B cell (primary cell): ENCODE data around the gene KRAS. TPM values are rescaled to one million over a fixed set of nuclear protein-coding genes. Genes with fewer than 3 reads are reported as not detected.

Experiments used
- ATAC-seq: fragments of 200-7000 bp; cut with Tn5 transposase; one replicate; pipeline ENCODE4 v1.10.0; 2021; ENCODE audit warnings: low read depth, mild to moderate bottlenecking, moderate number of reproducible peaks, moderate library complexity
- CTCF ChIA-PET: fragments of 350-600 bp; sonication (Branson Sonifier 250); formaldehyde crosslinking; loops from one replicate; lab custom pipeline; 2021; ENCODE audit warnings: antibody characterized with exemption, inconsistent platforms; lab: Charles Lee
- POLR2A ChIA-PET: fragments of 350-600 bp; sonication (Branson Sonifier 250); formaldehyde crosslinking; loops from one replicate; lab custom pipeline; 2021; ENCODE audit warnings: antibody characterized with exemption; lab: Charles Lee
- DNase-seq: peaks from one replicate; pipeline ENCODE4 v3.0.0; 2013
- H2AFZ ChIP-seq: 2 replicates; pipeline ENCODE4 v1.6.1; 2012; ENCODE audit warnings: mild to moderate bottlenecking, low read depth, low read length; ENCODE audit not compliant: insufficient read depth, poor library complexity, severe bottlenecking
- H3K27ac ChIP-seq, 2 donors: 1 replicate in 1 of 2; 2 replicates in 1 of 2; pipeline ENCODE4 v1.5.1; 2012 to 2013; ENCODE audit warnings: low read length in 2 of 2, mild to moderate bottlenecking in 2 of 2, moderate library complexity in 1 of 2
- H3K27me3 ChIP-seq, 4 experiments: fragments of 200-600 bp in 1 of 4; sonication (generic) in 1 of 4; replicated peaks in 1 of 4; 1 replicate in 2 of 4; 2 replicates in 2 of 4; pipeline versions ENCODE4 v1.6.1 to v1.7.0; 2013 to 2016; ENCODE audit warnings: low read length in 3 of 4, mild to moderate bottlenecking in 2 of 4, mixed read lengths in 1 of 4, moderate library complexity in 1 of 4; ENCODE audit not compliant: insufficient read depth in 4 of 4, control insufficient read depth in 3 of 4; ENCODE audit errors: control extremely low read depth in 1 of 4
- H3K36me3 ChIP-seq, 2 experiments: replicated peaks in 1 of 2; 1 replicate in 1 of 2; 2 replicates in 1 of 2; pipeline versions ENCODE4 v1.6.1 to v1.7.1; 2013; ENCODE audit warnings: low read length in 1 of 2; ENCODE audit not compliant: insufficient read depth in 2 of 2, control insufficient read depth in 1 of 2; ENCODE audit errors: control extremely low read depth in 1 of 2, extremely low read depth in 1 of 2
- H3K4me1 ChIP-seq, 2 donors: fragments of 200-600 bp in 1 of 2; sonication (generic) in 1 of 2; 1 replicate in 1 of 2; 2 replicates in 1 of 2; pipeline versions ENCODE4 v1.5.1 to v1.6.1; 2013 to 2017; ENCODE audit warnings: low read length in 2 of 2; ENCODE audit not compliant: control insufficient read depth in 2 of 2, insufficient read depth in 2 of 2
- H3K4me2 ChIP-seq: replicated peaks from 2 replicates; pipeline ENCODE3; 2012; ENCODE audit warnings: mild to moderate bottlenecking, low read depth, low read length; ENCODE audit not compliant: poor library complexity, severe bottlenecking
- H3K4me3 ChIP-seq, 5 experiments: fragments of 200-600 bp in 1 of 5; sonication (generic) in 1 of 5; 1 replicate in 3 of 5; 2 replicates in 2 of 5; pipeline versions ENCODE4 v1.5.1 to v1.7.0; 2011 to 2016; ENCODE audit warnings: low read length in 4 of 5, mild to moderate bottlenecking in 4 of 5, low read depth in 2 of 5, control low read depth in 1 of 5, moderate library complexity in 1 of 5; ENCODE audit not compliant: insufficient read depth in 1 of 5; ENCODE audit errors: control extremely low read depth in 1 of 5, extremely low read depth in 1 of 5
- H3K79me2 ChIP-seq: fragments of 200-600 bp; sonication (generic); one replicate; pipeline ENCODE4 v1.6.0; 2016; ENCODE audit warnings: low read length; ENCODE audit not compliant: control insufficient read depth, insufficient read depth
- H3K9ac ChIP-seq: fragments of 200-600 bp; sonication (generic); 2 replicates; pipeline ENCODE4 v1.6.1; 2017; ENCODE audit warnings: mild to moderate bottlenecking, low read length, moderate library complexity
- H3K9me3 ChIP-seq, 3 donors: one replicate each; pipeline versions ENCODE4 v1.6.1 to v1.7.1; 2013; ENCODE audit warnings: low read length in 2 of 3; ENCODE audit not compliant: control insufficient read depth in 2 of 3, insufficient read depth in 1 of 3; ENCODE audit errors: control extremely low read depth in 1 of 3
- H4K20me1 ChIP-seq: 2 replicates; pipeline ENCODE4 v1.6.0; 2012; ENCODE audit warnings: mild to moderate bottlenecking, low read length; ENCODE audit not compliant: insufficient read depth, control insufficient read depth, poor library complexity, severe bottlenecking
- H3K27ac Mint-ChIP-seq: one replicate; pipeline ENCODE4 v1.8.0; 2021; ENCODE audit warnings: mixed read lengths
- H3K27me3 Mint-ChIP-seq: one replicate; pipeline ENCODE4 v1.8.0; 2021; ENCODE audit warnings: mixed read lengths
- H3K4me1 Mint-ChIP-seq: one replicate; pipeline ENCODE4 v1.8.0; 2021; ENCODE audit warnings: mixed read lengths
- H3K4me3 Mint-ChIP-seq: one replicate; pipeline ENCODE4 v1.8.0; 2021; ENCODE audit warnings: mixed read lengths
- H3K9me3 Mint-ChIP-seq: one replicate; pipeline ENCODE4 v1.8.0; 2022; ENCODE audit warnings: mixed read lengths; ENCODE audit not compliant: insufficient read depth
- CTCF ChIP-seq: fragments of 200-600 bp; IDR thresholded peaks from one replicate; pipeline ENCODE4 v1.8.0; 2022; ENCODE audit warnings: antibody characterized with exemption, mild to moderate bottlenecking
- EZH2 ChIP-seq: IDR thresholded peaks from 2 replicates; pipeline ENCODE4 v1.6.1; 2012; ENCODE audit warnings: borderline replicate concordance, low read depth, mild to moderate bottlenecking, moderate library complexity, low read length; ENCODE audit not compliant: insufficient read depth, poor library complexity, severe bottlenecking
- WGBS: methylation state at CpG from one replicate; pipeline ENCODE4 v1.1.5; 2013; ENCODE audit warnings: missing lambda C conversion rate; ENCODE audit not compliant: insufficient coverage; 5-methylcytosine and 5-hydroxymethylcytosine counted together
- intact Hi-C: fragments of 100-400 bp; cut with micrococcal nuclease; formaldehyde crosslinking; loops from one replicate; pipeline ENCODE4 v1.10.0; 2022
- polyA plus RNA-seq: library from polyadenylated mRNA; depleted of rRNA; stranded (reverse); fragments of >200 nt; gene quantifications from 2 replicates; pipeline ENCODE4 v1.2.3, GENCODE V29; 2012
- total RNA-seq, 2 donors: library from RNA; stranded (reverse); fragments of 120-200 nt in 1 of 2; gene quantifications; 1 replicate in 1 of 2; 2 replicates in 1 of 2; pipeline versions ENCODE4 v1.2.3 to v1.2.4, GENCODE V29; 2013 to 2022

KRAS gene
- total and polyA plus RNA-seq, 2 donors (not counting 1 experiment from before 2014, with no cell fraction given): 7.2 to 41.8 TPM

GRCh38 chr12:25263594-25263993, 12.9 kb upstream of the KRAS start:
- peaks cover 13% of the 10 kb centered on the region for H3K4me1 Mint-ChIP-seq
- Histone ChIP-seq H3K36me3 (no peaks in the 10 kb centered on the region), H3K27me3 (no peaks in the 10 kb centered on the region), H3K79me2 (no peaks in the 10 kb centered on the region), H3K4me1 (peaks cover 9 to 12% of the 10 kb centered on the region in 2 donors), H3K27ac (no peak overlapping the region), H2AFZ (peak overlapping the region; percentile 18), H3K9ac (no peak overlapping the region), H3K4me2 (peak overlapping the region; percentile 5), H3K9me3 (no peaks in the 10 kb centered on the region), H4K20me1 (no peaks in the 10 kb centered on the region), H3K4me3 (no peak overlapping the region)
- TF ChIP-seq CTCF (no peak), EZH2 (no peak)
- H3K4me3 Mint-ChIP-seq: no peak overlapping the region
- intact Hi-C loops: no loop called here
- CTCF ChIA-PET: interaction anchor here (1.3 kb wide), 2 partner anchors 22 to 124 kb away, joined by 6 read pairs; no protein-coding TSS in a partner anchor
- peaks cover 5% of the 10 kb centered on the region for H3K27me3 Mint-ChIP-seq
- WGBS: no CpG with 5 or more reads among the region's 4 CpGs
- no peak for ATAC-seq
- no peaks in the 10 kb centered on the region for H3K9me3 Mint-ChIP-seq
- no peak for DNase-seq
- H3K27ac Mint-ChIP-seq: no peak overlapping the region
- POLR2A ChIA-PET: interaction anchor here (0.7 kb wide), 1 partner anchor 11 kb away, joined by 9 read pairs; no protein-coding TSS in a partner anchor

- H3K9me3 Mint-ChIP-seq: no peaks in the 10 kb centered on the region
- no peak for ATAC-seq
- no peaks in the 10 kb centered on the region for H3K9me3 ChIP-seq
- H3K27me3 ChIP-seq: no peaks in the 10 kb centered on the region
- ChIA-PET CTCF (interaction anchor here (1.3 kb wide), 2 partner anchors 21 to 125 kb away, joined by 6 read pairs; no protein-coding TSS in a partner anchor), POLR2A (no interaction called here)
- DNase-seq: no peak
- H3K36me3 ChIP-seq: no peaks in the 10 kb centered on the region
- TF ChIP-seq EZH2 (no peak), CTCF (no peak)
- no peak overlapping the region for H3K4me3 Mint-ChIP-seq
- no peaks in the 10 kb centered on the region for H3K79me2 ChIP-seq
- H3K4me2 ChIP-seq: no peak overlapping the region
- peaks cover 9 to 12% of the 10 kb centered on the region in 2 donors for H3K4me1 ChIP-seq
- no peak overlapping the region for H3K27ac ChIP-seq
- H3K9ac ChIP-seq: no peak overlapping the region
- no CpG with 5 or more reads among the region's 1 CpG for WGBS
- H3K4me1 Mint-ChIP-seq: peaks cover 13% of the 10 kb centered on the region
- intact Hi-C loops: no loop called here
- H3K27me3 Mint-ChIP-seq: peaks cover 5% of the 10 kb centered on the region
- H3K4me3 ChIP-seq: no peak overlapping the region
- H4K20me1 ChIP-seq: no peaks in the 10 kb centered on the region
- H3K27ac Mint-ChIP-seq: no peak overlapping the region
- no peak overlapping the region for H2AFZ ChIP-seq
Observed at GRCh38 chr12:25262389-25263074, 11.8 kb upstream of the KRAS start.
